Ectodermal cell (in vitro differentiated cells): ENCODE measurements around the gene LARGE1.

Source experiments
- H3K27ac ChIP-seq: 2 replicates; pipeline ENCODE4 v1.7.0; 2013; ENCODE audit warnings: mild to moderate bottlenecking, low read depth, low read length; ENCODE audit not compliant: insufficient read depth, poor library complexity, severe bottlenecking
- H3K27me3 ChIP-seq: 2 replicates; pipeline ENCODE4 v1.7.0; 2013; ENCODE audit warnings: mild to moderate bottlenecking, low read length; ENCODE audit not compliant: insufficient read depth, control insufficient read depth, poor library complexity, severe bottlenecking
- H3K36me3 ChIP-seq: one replicate; pipeline ENCODE4 v1.7.0; 2013; ENCODE audit warnings: low read length; ENCODE audit not compliant: control insufficient read depth, insufficient read depth
- H3K4me1 ChIP-seq: one replicate; pipeline ENCODE4 v1.7.0; 2013; ENCODE audit warnings: low read length; ENCODE audit not compliant: control insufficient read depth, insufficient read depth
- H3K4me3 ChIP-seq: 2 replicates; pipeline ENCODE4 v1.7.0; 2013; ENCODE audit warnings: low read depth, low read length, control low read depth; ENCODE audit not compliant: insufficient read depth
- H3K9me3 ChIP-seq: 2 replicates; pipeline ENCODE4 v1.7.0; 2013; ENCODE audit warnings: mild to moderate bottlenecking, low read length, moderate library complexity; ENCODE audit not compliant: control insufficient read depth
- WGBS, 2 experiments: methylation state at CpG; one replicate each; pipeline ENCODE4 v1.1.7; 2013; ENCODE audit warnings: missing lambda C conversion rate in 2 of 2; 5-methylcytosine and 5-hydroxymethylcytosine counted together

LARGE1 gene

DNA sequence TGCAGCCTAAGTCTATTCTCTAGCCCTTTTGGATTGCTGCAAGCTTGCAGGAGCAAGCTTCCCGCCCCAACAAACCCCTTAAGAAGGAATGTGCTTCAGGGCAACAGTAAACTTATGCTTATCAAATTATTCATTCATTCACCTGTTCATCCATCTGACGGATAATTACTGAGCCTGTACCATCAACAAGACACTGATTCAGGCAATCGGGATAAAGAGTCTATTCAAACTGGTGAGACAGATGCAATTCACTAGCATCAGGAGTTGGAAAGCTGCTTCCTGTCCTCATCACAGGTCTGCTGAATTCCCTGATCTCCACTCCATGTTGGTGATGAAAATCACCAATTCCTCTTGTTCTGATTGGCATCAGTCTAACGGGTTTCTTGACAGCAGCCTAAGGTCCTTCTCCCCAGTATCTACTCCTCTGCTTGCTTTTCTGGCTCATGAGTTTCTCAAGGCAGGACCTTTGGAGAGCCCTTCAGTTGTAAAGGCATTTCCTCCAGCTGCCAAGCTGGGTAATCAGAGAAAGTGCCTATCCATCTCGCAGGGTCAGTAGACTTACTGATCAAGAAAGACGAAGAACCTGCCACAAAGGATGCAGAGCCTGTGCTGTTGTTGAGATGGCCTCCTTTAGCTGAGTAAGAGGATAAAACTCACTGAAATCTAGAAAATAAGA is 433.1 kb downstream of the LARGE1 start:
- Histone ChIP-seq H3K36me3 (no peaks in the 10 kb centered on the region), H3K9me3 (no peaks in the 10 kb centered on the region), H3K27ac (no peak overlapping the region), H3K4me3 (no peak overlapping the region), H3K27me3 (no peaks in the 10 kb centered on the region), H3K4me1 (peaks cover 3% of the 10 kb centered on the region)
- 95 to 96% methylated on average over 6 of the region's 6 CpGs for WGBS, 2 experiments

GRCh38 chr22:33481550-33481949 is 438.7 kb downstream of the LARGE1 start:
- no peak overlapping the region for H3K4me3 ChIP-seq
- WGBS, 2 experiments = 95% methylated on average over 5 of the region's 5 CpGs
- H3K27ac ChIP-seq = no peak overlapping the region
- H3K27me3 ChIP-seq = no peaks in the 10 kb centered on the region
- H3K9me3 ChIP-seq = no peaks in the 10 kb centered on the region
- H3K4me1 ChIP-seq = peaks cover 3% of the 10 kb centered on the region
- H3K36me3 ChIP-seq = no peaks in the 10 kb centered on the region

DNA sequence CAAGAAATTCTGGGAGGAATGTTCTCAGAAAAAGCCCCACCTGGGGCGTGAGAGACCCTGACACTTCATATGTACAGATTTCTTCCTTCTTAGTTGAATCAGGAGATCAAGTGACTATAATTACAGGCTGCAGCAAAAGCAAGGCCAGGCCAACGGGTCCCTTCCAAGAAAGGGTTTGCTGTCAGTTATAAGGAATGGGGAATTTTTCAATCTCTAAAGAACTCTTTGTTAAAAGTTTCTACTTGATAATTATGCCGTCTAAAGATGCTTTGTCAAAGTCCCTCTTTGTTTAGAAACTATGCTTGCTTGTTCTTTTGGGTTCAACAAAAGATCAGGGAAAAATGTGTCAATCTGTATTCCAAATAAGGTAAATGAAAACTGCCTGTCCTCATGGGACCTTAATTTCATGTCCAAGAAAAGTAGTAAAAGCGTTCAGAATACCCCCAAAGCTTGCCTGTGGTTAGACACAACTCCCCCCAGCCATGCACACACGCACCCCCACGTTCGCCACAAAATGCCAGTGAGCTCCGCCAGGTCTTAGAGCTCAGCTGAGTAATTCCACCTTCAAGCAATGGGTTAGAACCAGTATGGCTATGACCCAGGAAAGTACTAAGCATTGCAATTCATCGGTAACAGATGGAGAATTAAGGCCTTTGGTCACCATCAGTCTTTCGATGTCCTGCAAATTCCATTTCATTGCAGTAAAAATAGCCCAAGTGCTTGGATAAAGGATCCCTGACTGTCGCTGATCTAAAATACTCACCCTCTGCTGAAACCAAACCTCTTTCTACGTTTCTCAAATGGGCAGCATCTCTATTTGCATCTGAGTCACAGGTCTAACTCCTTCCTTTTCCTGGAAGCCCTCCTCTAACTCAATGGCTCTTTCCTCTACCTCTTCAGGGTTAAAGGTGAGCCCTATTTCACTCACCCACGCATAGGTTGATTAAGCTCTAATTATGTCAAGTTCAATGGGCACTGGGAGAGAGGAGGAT is 442.9 kb downstream of the LARGE1 start:
- Histone ChIP-seq H3K4me1 (peaks cover 3% of the 10 kb centered on the region), H3K4me3 (no peak overlapping the region), H3K9me3 (no peaks in the 10 kb centered on the region), H3K27me3 (no peaks in the 10 kb centered on the region), H3K36me3 (no peaks in the 10 kb centered on the region), H3K27ac (peak overlapping the region; percentile 19)
- WGBS, 2 experiments = 82 to 85% methylated on average over 13 of the region's 13 CpGs

- no peaks in the 10 kb centered on the region for H3K36me3 ChIP-seq
- peak overlapping the region; percentile 19 for H3K27ac ChIP-seq
- H3K27me3 ChIP-seq = no peaks in the 10 kb centered on the region
- WGBS, 2 experiments = 69 to 76% methylated on average over 13 of the region's 13 CpGs
- no peak overlapping the region for H3K4me3 ChIP-seq
- no peaks in the 10 kb centered on the region for H3K9me3 ChIP-seq
- H3K4me1 ChIP-seq = peaks cover 3% of the 10 kb centered on the region
Observed at GRCh38 chr22:33476716-33477115, 443.6 kb downstream of the LARGE1 start.

DNA sequence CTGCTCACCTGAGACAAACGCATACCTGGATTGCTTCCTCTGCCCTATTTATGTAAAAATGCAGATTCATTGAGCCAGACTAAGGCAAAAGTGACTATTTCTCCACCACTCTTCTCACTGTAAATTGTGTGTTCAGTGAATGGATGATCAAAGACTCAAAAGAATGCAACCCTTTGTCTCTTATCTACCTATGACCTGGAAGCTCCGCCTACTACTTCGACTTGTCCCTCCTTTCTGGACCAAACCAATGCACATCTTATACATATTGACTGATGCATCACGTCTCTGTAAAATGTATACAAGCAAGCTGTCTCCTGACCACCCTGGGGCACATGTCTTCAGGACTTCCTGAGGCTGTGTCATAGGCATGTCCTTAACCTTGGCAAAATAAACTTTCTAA is 444.1 kb downstream of the LARGE1 start:
- Histone ChIP-seq H3K4me1 (peaks cover 3% of the 10 kb centered on the region), H3K27ac (no peak overlapping the region), H3K4me3 (no peak overlapping the region), H3K27me3 (no peaks in the 10 kb centered on the region), H3K36me3 (no peaks in the 10 kb centered on the region), H3K9me3 (no peaks in the 10 kb centered on the region)
- WGBS, 2 experiments = 84 to 90% methylated on average over 4 of the region's 4 CpGs

DNA sequence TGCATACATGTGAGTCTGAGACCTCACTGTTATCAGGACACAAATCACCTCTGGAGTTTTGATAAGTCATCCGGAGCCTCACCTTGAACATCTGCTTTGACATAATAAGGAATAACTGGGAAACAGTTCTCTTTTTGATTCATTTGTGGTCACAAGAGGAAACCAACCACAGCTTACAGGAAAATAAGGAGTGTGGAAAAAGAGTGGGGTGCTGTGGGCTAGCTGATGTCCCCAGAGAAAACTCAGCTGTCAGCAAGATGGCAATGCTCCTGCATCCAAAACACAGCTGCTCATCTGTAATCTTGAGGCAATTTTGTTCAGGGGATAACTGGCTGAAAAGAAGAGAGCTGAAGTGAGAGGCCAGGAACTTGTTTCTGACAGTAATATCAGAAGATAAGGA is 445.7 kb downstream of the LARGE1 start:
- Histone ChIP-seq H3K27ac (no peak overlapping the region), H3K9me3 (no peaks in the 10 kb centered on the region), H3K27me3 (no peaks in the 10 kb centered on the region), H3K36me3 (no peaks in the 10 kb centered on the region), H3K4me1 (peaks cover 3% of the 10 kb centered on the region), H3K4me3 (no peak overlapping the region)
- 82 to 94% methylated on average over 1 of the region's 1 CpG for WGBS, 2 experiments

- H3K27me3 ChIP-seq = no peaks in the 10 kb centered on the region
- no peaks in the 10 kb centered on the region for H3K36me3 ChIP-seq
- H3K4me3 ChIP-seq = no peak overlapping the region
- peaks cover 3% of the 10 kb centered on the region for H3K4me1 ChIP-seq
- WGBS, 2 experiments = 88 to 93% methylated on average over 8 to 9 of the region's 9 CpGs
- no peak overlapping the region for H3K27ac ChIP-seq
- no peaks in the 10 kb centered on the region for H3K9me3 ChIP-seq
Observed at GRCh38 chr22:33472462-33473344, 447.6 kb downstream of the LARGE1 start.

- no peak overlapping the region for H3K4me3 ChIP-seq
- H3K9me3 ChIP-seq = no peaks in the 10 kb centered on the region
- no peak overlapping the region for H3K27ac ChIP-seq
- no peaks in the 10 kb centered on the region for H3K27me3 ChIP-seq
- WGBS, 2 experiments = 91 to 93% methylated on average over 6 of the region's 6 CpGs
- no peaks in the 10 kb centered on the region for H3K36me3 ChIP-seq
- no peaks in the 10 kb centered on the region for H3K4me1 ChIP-seq
Observed at GRCh38 chr22:33470456-33470855, 449.8 kb downstream of the LARGE1 start.

- no peak overlapping the region for H3K27ac ChIP-seq
- H3K27me3 ChIP-seq = no peaks in the 10 kb centered on the region
- H3K9me3 ChIP-seq = no peaks in the 10 kb centered on the region
- no peak overlapping the region for H3K4me3 ChIP-seq
- 89% methylated on average over 5 of the region's 5 CpGs for WGBS, 2 experiments
- no peaks in the 10 kb centered on the region for H3K4me1 ChIP-seq
- no peaks in the 10 kb centered on the region for H3K36me3 ChIP-seq
Observed at GRCh38 chr22:33467620-33468095, 452.6 kb downstream of the LARGE1 start.
